HG02981 (cell line): Measurements from ENCODE around the gene MBL2.

Experiments used
- ATAC-seq: cut with Tn5 transposase; IDR thresholded peaks from one replicate; pipeline ENCODE4 v1.9.1; 2021; ENCODE audit warnings: mild to moderate bottlenecking, moderate library complexity; ENCODE audit not compliant: unreplicated experiment

Gene MBL2

GRCh38 chr10:52774182-52774581, 1.6 kb upstream of the MBL2 start:
- no peak for ATAC-seq

GRCh38 chr10:52771534-52772445, 794 bp downstream of the MBL2 start:
- ATAC-seq, result no peak

DNA sequence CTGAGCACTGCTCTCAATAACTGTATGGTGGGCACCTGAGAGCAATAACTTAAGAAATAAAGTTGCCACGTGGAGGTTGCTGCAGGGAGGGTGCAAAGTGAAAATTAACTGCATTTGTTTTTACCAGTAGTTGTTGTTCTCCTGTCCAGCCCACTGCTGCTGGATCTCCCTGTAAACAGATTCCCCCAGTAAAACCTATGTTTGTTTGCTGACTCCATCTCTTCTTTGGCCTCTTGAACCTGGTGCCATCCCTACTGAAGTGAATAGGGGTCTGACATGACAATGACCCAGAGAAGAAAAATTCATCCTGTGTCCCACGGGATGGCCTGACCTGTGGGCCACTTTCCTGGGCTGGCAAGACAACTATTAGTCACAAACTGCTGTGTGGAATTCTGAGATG, 1.7 kb downstream of the MBL2 start:
- ATAC-seq, result no peak

GRCh38 chr10:52769966-52770365, 2.6 kb downstream of the MBL2 start:
- ATAC-seq, result no peak

DNA sequence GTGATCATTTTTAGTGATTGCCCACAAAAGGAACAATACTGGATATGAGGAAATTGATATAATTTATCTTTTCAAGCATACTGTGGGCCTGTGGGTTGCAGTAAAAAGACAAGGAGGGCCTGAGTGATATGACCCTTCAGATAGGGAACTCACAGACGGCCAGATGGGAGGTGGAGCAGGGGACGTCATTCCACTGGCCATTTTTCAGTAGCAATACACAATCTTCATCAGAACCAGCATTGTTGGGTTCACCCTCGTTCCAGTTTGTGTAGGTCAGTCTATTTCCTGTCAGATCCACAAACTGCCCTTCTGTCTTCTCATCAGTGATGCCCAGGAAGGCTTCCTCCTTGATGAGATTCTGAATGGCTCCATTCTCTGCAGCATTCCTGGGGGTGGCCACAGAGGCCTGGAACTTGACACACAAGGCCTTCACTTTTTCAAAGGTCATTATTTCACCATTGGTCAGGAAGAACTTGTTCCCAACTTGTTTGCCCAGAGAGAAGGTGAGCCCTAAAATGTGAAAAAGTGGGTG, 4.5 kb downstream of the MBL2 start:
- no peak for ATAC-seq

DNA sequence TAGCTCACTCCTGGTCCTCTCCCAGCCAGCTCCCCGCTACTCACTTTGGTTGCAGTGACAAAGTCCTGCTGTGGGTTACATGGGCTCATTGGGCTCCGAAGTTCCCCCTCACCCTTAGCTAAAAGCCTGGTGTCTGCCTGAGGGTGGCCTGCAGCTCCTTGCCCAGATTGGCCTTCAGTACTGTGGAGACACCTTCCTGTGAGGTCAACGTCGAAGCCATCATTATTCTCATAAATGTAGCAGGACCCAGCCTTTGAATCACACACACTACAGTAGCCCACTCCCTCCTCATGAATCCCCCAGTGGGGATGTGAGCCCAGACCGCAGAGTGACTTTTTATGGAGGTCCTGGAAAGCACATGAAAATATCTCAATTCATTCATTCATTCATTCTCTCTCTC, 10.5 kb downstream of the MBL2 start:
- ATAC-seq, result no peak

DNA sequence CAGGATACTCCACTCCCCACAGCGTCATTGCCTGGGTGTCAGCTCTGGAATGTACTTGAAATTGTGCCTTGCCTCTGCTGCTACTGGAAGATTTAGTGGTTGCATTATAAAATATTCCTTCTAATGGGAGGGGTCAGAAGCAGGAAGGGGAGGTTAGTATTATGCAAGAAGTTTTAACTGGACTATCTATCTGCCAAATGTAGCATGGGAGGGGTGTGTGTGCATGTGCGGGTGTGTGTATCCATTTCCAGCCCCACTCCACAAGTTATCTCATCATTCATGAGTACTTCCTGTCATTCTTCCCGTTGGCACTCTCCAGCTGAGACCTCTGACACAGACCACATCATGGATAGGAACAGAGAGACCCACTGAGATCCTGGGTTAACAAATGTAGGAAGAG, 13.4 kb downstream of the MBL2 start:
- ATAC-seq, result no peak

DNA sequence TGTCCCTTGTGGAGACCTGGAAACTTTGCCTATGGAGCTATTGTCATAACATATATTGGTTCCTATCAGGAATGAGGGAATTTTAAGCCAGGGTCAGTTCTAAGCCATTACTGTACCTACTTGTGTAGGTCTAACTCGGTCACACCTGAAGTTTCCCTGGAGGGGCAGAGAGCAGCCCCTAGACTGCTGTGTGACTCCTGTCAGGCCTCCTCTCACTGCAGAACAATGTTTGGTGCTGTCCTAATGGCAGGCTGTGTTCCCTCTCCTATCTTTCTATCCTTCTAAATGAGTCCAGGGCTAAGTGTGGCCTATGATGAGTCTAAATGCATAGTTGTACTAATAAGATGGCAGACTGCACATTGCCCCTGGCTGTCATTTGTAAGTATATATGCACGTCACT, 14.2 kb downstream of the MBL2 start:
- no peak for ATAC-seq

DNA sequence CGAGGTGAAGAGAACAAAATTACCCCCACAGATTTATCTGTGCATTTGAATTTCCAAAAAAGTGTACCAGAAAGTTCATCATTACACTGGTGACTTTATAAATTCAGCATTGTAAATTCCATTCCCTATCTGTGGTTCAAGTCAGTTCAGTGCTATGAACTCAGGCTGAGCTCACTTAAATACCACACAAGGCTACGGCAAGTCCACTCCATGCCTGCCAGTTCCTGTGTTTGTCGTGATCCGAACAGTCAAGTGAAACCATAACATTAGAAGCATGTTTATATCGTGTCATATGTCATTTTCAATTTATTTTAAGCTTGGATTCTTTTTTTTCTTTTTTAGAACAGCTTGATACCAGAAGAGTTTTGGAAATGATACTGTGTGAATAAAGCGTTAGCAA, 14.8 kb downstream of the MBL2 start:
- ATAC-seq, result no peak

DNA sequence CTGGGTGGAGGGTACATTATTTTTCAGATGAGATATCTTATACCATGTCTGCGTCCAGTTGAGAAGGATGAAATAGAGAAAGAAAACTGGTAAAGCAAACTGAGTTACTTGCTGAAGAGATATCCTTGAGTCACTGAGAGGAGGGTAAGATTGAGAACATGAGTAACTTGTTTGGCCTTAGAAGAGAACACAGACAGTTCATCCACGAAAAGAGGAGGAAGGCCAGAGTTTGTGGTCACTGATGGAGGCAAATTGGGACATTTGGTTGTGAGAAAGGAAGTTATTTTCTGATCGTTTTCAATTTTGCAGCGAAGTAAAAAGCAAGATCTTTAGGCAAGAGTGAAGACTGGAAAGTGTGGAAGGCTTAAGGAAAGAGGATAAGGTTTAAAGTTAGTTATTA, 15.6 kb downstream of the MBL2 start:
- no peak for ATAC-seq

- no peak for ATAC-seq
Measured at GRCh38 chr10:52756295-52756694, 16.3 kb downstream of the MBL2 start.

DNA sequence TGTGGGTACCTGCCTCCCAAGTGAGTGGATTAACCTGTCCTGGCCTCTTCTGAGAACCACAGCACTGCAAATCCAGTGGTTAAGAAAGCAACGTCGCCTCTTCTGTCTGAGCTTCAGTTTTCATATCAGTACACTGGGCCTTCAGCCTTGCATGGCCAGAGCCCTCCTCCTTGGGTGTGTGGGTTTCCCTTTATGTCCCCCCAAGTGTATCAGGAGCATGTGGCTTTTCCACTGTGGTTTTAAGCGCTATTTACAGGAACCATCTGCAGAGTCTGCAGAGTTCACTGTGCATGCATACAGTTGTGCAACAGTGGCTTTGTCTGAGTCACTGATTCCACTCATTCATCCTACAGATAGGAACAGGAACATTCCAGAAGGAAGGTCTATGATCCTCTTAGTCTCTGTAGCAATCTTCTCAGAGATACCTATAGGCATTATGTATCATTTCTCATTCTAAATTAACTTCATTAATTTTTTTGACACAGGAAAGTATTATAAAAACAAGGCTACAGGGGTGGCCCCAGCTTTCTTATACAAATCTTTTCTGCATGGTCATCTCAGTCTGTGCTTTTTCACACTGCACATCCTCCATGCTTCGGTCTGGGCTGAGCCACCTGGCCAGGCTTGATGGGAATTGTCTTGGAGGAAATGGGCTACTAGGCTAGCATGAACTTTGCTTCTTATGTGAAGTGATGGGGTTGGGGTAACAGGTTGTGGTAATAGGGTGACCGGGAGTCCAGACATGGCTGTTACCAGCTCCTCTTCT, 17.1 kb downstream of the MBL2 start:
- no peak for ATAC-seq

DNA sequence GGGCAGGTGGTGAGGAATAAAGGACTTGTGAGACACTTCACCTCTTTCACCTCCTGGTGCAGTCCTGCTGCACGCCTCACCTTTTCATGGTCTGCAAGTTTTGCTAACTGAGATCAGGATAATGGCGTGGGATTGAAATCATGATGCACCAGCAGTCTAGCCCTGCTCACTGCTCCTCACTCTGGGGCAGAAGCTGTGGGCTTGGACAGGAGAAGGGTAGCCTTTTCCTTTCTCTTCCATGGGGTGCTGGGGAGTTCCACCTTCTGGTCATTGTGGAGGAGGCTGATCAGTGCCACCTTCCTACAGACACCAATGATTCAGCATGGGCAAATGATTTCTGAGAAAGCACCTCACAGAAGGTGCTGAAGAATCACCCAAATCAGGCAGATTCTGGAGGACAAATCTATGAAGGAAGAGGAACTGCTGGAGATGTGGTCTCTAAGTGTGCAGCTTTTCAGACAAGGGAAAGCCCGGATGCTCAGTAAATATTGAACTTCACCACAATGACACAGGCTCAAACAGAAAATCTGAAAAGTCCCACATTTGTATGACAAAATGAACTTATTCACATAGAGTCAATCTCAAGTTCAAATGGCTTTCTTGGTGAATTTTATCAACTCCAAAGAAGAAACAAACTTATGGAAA, 19.7 kb downstream of the MBL2 start:
- ATAC-seq, result no peak

GRCh38 chr10:52752261-52752660, 20.3 kb downstream of the MBL2 start:
- ATAC-seq, result no peak

GRCh38 chr10:52751337-52751736, 21.2 kb downstream of the MBL2 start:
- no peak for ATAC-seq

- no peak for ATAC-seq
Measured at GRCh38 chr10:52750629-52751028, 22.0 kb downstream of the MBL2 start.

DNA sequence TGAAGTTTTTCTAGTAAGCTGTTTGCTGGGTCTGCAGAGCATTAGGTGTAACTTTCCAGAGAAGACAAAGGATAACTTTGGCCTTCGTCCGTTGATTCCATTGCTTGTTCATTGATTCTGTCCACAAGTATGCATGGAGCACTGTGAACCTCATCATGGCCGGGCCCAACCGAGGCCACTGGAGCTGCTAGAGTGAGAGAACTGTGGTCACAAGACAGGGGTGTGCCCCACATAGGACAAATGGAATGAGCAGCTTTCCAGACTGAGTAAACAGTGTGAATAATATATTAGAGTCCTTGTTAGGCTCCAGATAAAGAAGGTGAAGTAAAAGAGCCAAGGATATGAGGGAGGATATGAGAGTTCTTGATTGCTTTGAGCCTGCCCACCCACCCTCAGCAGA, 24.9 kb downstream of the MBL2 start:
- ATAC-seq, result no peak

DNA sequence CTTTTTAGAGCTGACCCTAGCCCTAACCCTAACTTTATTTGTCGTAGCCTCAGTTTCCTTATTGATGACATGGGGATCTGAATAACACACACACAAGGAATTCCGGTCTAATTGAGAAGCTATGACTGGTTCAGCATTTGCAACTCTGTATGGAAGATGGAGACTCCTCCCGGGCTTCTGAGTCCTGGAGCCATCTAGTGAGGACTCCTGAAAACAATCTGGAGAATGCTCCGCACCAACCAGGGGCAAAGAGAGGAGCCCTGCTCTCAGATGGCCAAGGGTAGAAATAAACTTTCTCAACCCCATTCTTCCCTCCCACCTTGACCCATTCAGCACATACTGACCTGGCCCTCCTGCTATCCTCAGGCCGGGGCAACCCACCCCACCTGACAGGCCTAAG, 26.4 kb downstream of the MBL2 start:
- ATAC-seq, result no peak

- no peak for ATAC-seq
Measured at GRCh38 chr10:52744057-52744805, 28.4 kb downstream of the MBL2 start.

DNA sequence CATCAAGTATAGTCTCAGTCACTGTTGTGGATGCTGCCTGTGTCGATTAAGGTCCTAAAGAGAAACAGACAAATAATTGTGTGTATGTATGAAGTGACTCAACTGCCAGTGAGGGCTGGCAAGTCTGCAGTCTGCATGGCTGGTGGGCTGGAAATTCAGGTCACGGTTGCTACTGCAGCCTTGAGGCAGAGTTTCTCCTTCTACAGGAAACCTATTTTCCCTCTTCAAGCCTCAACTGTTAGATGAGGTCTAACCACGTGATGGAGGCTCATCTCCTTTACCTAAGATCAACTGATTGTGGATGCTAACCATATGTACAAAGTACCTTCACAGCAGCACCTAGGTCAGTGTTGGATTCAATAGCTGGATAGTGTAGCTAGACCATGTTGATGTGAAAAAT, 29.9 kb downstream of the MBL2 start:
- no peak for ATAC-seq

DNA sequence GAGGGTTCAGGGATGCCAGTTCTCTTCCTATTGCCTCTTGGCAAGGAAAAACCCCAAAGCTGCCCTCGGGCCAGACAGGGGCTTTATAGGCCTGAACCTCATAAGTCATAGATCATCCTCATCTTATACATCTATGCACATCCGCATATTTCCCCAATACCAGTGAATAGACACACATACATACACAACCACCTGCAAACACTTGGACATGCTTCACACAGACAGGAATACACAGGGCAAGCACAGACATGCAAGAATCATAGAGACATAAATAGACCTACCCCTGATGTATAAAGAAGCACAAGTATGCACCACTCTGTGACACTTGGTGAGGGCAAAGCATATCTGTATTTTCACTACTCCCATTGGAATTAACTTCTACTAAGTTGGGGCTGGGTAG, 30.7 kb downstream of the MBL2 start:
- ATAC-seq, result no peak
